LNCAP (cell line): Measurements from ENCODE around the gene PSMD1.

ENCODE experiments used
- CTCF ChIP-seq: fragments of 450-650 bp; IDR thresholded peaks from 2 replicates; pipeline ENCODE4 v1.5.1; 2017; ENCODE audit warnings: mild to moderate bottlenecking

PSMD1 gene

GRCh38 chr2:231117922-231118613 is 61.4 kb downstream of the PSMD1 start:
- no peak for TF ChIP-seq CTCF

- no peak for TF ChIP-seq CTCF
These were observed 61.9 kb downstream of the PSMD1 start for GRCh38 chr2:231118614-231118942.

GRCh38 chr2:231123362-231123898 is 66.8 kb downstream of the PSMD1 start:
- no peak for TF ChIP-seq CTCF

GRCh38 chr2:231124838-231125568 is 68.3 kb downstream of the PSMD1 start, which contains the start of gene HTR2B:
Gene HTR2B (minus strand): TSS chr2:231125042. CDS start chr2:231123764, 1,278 bp downstream.
- no peak for TF ChIP-seq CTCF

- no peak for TF ChIP-seq CTCF
These were observed 69.5 kb downstream of the PSMD1 start for GRCh38 chr2:231126123-231126522.

- no peak for TF ChIP-seq CTCF
These were observed 70.8 kb downstream of the PSMD1 start for GRCh38 chr2:231127480-231127879.

- no peak for TF ChIP-seq CTCF
These were observed 71.3 kb downstream of the PSMD1 start for GRCh38 chr2:231127936-231128335.
